Activated T-helper 1 cell treated with Interleukin-2 at 50 U/mL for 16 hours (primary cell): ENCODE data around the gene ELP5.

Source experiments
- DNase-seq: peaks from one replicate; pipeline ENCODE4 v3.0.0-alpha.2; 2020; ENCODE audit warnings: low read depth

The ELP5 gene, protein sequence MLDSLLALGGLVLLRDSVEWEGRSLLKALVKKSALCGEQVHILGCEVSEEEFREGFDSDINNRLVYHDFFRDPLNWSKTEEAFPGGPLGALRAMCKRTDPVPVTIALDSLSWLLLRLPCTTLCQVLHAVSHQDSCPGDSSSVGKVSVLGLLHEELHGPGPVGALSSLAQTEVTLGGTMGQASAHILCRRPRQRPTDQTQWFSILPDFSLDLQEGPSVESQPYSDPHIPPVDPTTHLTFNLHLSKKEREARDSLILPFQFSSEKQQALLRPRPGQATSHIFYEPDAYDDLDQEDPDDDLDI

GRCh38 chr17:7252176-7253043 is at the start of gene ELP5:
TSS of gene ELP5 (plus strand) at chr17:7252215. CDS start at chr17:7252551, 336 bp downstream.
- peak; percentile 73 for DNase-seq

GRCh38 chr17:7203391-7203790 is 48.6 kb upstream of the ELP5 start:
- DNase-seq: no peak

- no peak for DNase-seq
Measured at GRCh38 chr17:7204336-7204735, 47.7 kb upstream of the ELP5 start.

DNA sequence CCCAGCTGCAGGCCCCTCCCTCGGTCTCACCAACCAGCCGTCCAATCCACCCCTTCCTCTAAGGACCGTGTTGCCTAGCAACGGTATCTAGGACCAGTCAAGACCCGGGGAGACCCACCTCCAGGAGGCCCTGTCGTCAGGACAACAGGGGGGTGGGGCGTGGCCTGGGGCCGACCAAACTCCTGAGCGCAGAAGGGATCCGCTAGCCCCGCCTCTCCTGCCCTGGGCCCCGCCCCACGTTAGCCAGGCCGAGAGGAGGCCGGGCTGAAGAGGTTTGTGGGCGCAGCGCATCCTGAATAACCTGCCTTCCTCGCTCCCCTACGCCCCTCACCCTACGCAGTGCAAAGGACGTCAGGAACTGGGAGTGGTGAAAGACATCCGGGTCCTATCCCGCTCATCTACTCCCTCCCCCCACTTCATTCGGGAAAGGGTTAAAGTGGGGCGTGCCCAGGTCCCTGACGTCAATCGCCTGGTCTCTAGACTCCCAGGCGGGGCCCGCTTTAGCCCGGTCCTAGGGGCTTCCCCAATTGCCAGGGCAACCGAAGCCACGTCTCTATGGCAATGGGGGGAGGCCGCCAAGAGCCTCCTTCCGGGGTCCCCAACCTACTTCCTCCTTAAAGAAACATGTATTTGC is 47.1 kb upstream of the ELP5 start:
- peak; percentile 89 for DNase-seq

- no peak for DNase-seq
Measured at GRCh38 chr17:7205561-7205960, 46.5 kb upstream of the ELP5 start.

DNA sequence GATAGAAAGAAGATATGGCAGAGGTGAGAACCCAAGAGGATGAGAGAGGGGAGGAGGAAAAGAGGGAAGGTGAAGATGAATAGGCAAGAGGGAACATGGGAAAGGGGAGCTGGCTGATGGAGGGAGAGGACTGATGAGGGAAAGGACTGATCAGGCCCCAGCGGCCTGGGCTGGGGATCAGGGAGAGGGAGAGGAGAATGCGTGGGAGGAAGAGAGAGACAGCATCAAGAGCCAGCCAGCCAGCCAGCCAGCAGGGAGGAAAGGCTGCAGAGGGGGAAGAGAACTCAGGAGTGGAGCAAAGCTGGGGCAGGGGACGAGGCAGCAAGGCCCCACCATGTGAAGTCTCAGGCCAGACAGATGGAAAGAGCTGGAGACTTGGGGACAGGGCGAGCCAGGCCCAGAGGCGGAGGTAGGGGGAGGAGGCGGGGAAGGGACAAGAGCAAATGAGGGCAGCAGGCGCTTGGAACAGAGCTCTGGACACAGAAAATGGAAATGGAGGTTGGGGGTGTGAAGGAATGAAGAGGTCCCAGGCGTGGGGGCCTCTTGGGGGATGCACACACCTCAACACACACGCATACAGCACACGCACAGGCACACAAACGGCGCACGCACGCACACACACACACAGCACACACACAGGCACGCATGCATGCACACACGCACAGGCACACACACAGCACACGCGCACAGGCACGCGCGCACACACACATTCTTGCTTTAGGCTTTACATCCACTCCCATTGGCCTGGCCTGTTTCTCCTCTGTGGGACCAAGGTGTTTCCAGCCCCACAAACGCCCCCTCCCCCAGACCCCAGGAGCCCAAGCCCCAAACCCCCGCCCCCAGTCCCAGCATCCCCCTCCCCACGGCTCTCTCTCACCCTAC is 44.7 kb upstream of the ELP5 start:
- DNase-seq: no peak

DNA sequence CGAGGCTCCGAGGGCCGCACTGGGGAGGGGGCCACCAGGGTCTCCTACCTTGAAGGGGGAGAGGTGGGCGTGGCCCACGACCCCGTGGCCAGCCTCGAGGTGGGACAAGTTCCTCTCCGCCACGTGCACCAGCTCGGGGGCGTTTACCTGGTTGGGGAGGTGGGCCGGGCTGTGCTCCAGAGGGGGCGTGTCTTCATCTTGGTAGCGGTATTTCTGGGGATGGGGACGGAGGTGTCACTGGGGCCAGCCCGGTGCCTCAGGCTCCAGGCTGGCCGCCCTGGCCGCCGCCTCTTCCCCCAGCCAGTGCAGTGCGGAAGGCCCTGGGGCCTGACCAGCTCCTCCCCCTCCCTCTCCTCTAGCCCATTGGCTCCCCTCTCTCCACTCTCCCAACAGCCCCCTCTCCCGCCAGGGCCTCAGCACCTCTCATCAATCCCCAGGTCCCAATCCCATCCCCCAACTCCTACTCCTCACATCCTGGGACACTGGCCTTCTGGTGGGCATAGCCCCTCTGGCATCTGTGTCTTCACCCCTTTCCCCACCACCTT is 43.9 kb upstream of the ELP5 start:
- DNase-seq: no peak

DNA sequence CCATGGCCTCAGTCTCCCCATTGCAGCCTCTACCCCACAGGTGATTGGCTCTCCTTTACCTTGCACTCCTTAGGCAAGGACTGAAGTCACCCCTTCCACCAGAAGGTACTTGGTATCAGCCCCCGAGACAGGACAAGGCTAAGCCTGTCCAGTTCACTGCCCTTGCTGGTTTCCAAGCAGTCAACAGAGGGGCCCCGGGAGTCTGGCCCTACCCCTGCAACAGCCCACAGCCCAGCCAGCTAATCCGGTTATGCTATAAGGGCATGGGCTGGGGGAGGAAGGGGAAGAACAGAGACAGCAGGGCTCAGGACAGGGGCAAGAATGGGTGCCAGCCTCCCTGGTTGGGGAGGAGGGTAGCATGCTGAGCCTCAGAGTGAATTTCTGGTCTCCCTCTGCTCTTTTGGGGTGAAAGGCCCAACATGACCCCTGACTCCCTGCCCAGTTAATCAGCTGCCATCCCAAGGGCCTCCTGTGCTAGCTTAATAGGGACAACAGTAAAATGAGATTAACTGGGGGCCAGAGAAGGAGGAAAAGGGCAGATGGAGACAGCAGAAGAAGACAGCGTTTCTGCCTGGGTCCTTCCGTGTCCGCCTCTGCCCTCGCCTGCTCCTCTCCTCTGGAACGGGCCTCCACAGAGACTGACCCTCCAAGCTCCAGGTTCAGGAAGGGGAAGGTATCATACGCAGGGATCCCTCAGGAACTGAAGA is 43.1 kb upstream of the ELP5 start:
- DNase-seq: no peak

- DNase-seq: no peak
Measured at GRCh38 chr17:7211491-7212273, 40.3 kb upstream of the ELP5 start.

GRCh38 chr17:7213895-7214299 is 38.1 kb upstream of the ELP5 start:
- peak; percentile 52 for DNase-seq

- DNase-seq: peak; percentile 97
Measured at GRCh38 chr17:7214300-7215135, 37.5 kb upstream of the ELP5 start.

GRCh38 chr17:7215136-7215638 is 36.8 kb upstream of the ELP5 start:
- DNase-seq: no peak

GRCh38 chr17:7215652-7216180 is 36.3 kb upstream of the ELP5 start:
- DNase-seq: no peak

- no peak for DNase-seq
Measured at GRCh38 chr17:7216242-7217112, 35.5 kb upstream of the ELP5 start.

DNA sequence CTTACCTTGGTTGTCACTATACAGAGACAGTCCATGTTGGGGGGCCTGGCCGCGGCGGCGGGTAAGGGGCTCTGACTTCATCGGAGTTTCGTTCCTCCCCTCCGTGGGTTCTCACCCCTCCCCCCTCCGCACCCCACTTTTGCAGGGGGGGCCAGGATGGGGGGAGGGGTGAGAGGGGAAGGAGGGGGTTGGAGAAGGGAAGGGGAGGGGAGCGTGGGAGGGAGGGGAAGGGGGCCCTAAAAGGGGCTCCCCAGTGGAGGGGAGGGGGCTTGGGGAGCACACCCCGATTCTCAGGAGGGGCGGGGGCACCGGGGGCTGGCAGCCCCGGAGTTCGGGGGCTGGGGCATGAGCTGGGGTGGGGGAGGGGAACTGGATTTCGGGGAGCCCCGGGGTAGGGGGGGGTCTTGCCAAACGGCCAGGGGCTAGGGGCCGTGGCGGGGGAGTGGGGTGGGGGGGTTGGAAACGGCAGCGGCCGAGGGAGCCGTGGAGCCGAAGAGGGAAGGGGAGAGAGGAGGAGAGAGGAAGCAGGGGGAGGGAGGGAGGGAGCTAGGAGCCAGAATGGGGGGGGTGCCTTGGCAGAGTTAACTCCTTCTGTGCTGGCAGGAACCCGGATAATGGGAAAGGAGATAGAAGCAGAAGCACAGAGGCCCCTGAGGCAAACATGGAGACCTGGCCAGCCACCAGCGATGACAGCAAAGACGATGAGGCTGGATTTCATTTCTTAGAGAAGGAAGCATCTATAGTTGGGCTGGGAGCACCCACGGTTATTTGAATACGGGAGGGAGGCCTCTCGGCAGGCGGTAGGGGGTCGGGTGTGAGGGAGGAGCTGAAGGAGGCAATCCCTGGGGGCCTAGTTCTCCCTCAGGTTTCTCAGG is 34.7 kb upstream of the ELP5 start:
- no peak for DNase-seq

DNA sequence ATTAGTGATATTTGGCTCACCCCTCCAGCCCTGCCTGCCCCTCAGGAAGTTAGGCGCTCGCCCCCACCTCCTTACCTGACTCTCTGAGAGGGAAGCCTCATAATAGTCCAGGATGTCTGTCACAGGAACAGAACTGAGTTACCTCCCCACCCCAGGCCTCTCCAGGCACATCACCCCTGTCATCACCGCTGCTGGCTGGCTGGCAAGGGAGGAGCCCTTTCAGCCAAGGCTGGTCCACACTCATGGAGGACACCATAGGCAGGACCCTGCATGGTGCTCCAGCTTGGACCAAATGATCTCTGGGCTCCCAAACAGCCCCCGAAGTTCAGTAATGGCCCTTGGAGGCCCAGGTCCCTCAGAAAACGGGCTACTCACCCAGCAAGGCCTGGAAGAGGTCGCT is 33.8 kb upstream of the ELP5 start:
- no peak for DNase-seq

GRCh38 chr17:7218758-7219157 is 33.3 kb upstream of the ELP5 start:
- no peak for DNase-seq
